ENCODE data around the gene TBC1D30. TPM values are rescaled to one million over a fixed set of nuclear protein-coding genes. Genes with fewer than 3 reads are reported as not detected.

TBC1D30 gene
- total and polyA plus RNA-seq, 9 donors = 1.1 to 5.2 (median 2.6) TPM

- H3K4me3 ChIP-seq = no peak overlapping the region
- DNase-seq = no peak
- no peaks in the 10 kb centered on the region for H3K36me3 ChIP-seq
- H3K27ac ChIP-seq = no peak overlapping the region
- intact Hi-C loops (cut with DNase I) = no loop called here
- no peaks in the 10 kb centered on the region for H3K4me1 ChIP-seq (ENCODE audit: insufficient read depth)
- no peaks in the 10 kb centered on the region for H3K9me3 ChIP-seq
- WGBS, 3 donors = 82 to 90% (median 87%) methylated on average over 3 of the region's 3 CpGs
- no peaks in the 10 kb centered on the region for H3K27me3 ChIP-seq
- TF ChIP-seq POLR2A (IDR thresholded peaks at IDR 0.05) (no peak), CTCF (IDR thresholded peaks at IDR 0.05) (no peak), EP300 (IDR thresholded peaks at IDR 0.05) (no peak)
These were observed 58.2 kb downstream of the TBC1D30 start for GRCh38 chr12:64882687-64883086.

- no peaks in the 10 kb centered on the region for H3K4me1 ChIP-seq (ENCODE audit: insufficient read depth)
- no peak for TF ChIP-seq POLR2A (IDR thresholded peaks at IDR 0.05)
- no peak for TF ChIP-seq CTCF (IDR thresholded peaks at IDR 0.05)
- TF ChIP-seq EP300 (IDR thresholded peaks at IDR 0.05) = no peak
- no peaks in the 10 kb centered on the region for H3K9me3 ChIP-seq
- no peak overlapping the region for H3K4me3 ChIP-seq
- no peak for DNase-seq
- H3K27me3 ChIP-seq = no peaks in the 10 kb centered on the region
- H3K27ac ChIP-seq = no peak overlapping the region
- WGBS, 3 donors = 57 to 72% (median 72%) methylated on average over 17 of the region's 17 CpGs
- H3K36me3 ChIP-seq = no peaks in the 10 kb centered on the region
- intact Hi-C loops (cut with DNase I) = no loop called here
These were observed 59.1 kb downstream of the TBC1D30 start for GRCh38 chr12:64883264-64884163.

- Histone ChIP-seq H3K9me3 (no peaks in the 10 kb centered on the region), H3K4me1 (ENCODE audit: insufficient read depth) (no peaks in the 10 kb centered on the region), H3K27me3 (no peaks in the 10 kb centered on the region), H3K27ac (no peak overlapping the region), H3K36me3 (no peaks in the 10 kb centered on the region), H3K4me3 (no peak overlapping the region)
- intact Hi-C loops (cut with DNase I) = no loop called here
- no peak for TF ChIP-seq CTCF (IDR thresholded peaks at IDR 0.05)
- no peak for TF ChIP-seq POLR2A (IDR thresholded peaks at IDR 0.05)
- TF ChIP-seq EP300 (IDR thresholded peaks at IDR 0.05) = no peak
- no peak for DNase-seq
- 80 to 83% (median 82%) methylated on average over 3 of the region's 3 CpGs for WGBS, 3 donors
These were observed 59.7 kb downstream of the TBC1D30 start for GRCh38 chr12:64884164-64884542.

- Histone ChIP-seq H3K9me3 (no peaks in the 10 kb centered on the region), H3K27me3 (no peaks in the 10 kb centered on the region), H3K4me3 (no peak overlapping the region), H3K27ac (no peak overlapping the region), H3K36me3 (no peaks in the 10 kb centered on the region), H3K4me1 (ENCODE audit: insufficient read depth) (no peaks in the 10 kb centered on the region)
- DNase-seq = no peak
- TF ChIP-seq POLR2A (IDR thresholded peaks at IDR 0.05) (no peak), CTCF (IDR thresholded peaks at IDR 0.05) (no peak), EP300 (IDR thresholded peaks at IDR 0.05) (no peak)
- 91 to 92% (median 92%) methylated on average over 3 of the region's 3 CpGs for WGBS, 3 donors
- intact Hi-C loops (cut with DNase I) = no loop called here
These were observed 60.3 kb downstream of the TBC1D30 start for GRCh38 chr12:64884728-64885127.
